ENCODE measurements around the gene TAOK2.

GRCh38 chr16:29991571-29991904 is 17.9 kb downstream of the TAOK2 start:
- TF ChIP-seq CTCF (IDR thresholded peaks at IDR 0.05), result no peak
- TF ChIP-seq POLR2A (IDR thresholded peaks at IDR 0.05), result no peak

Data from right lobe of liver (tissue), 4 donors.